HUDEP-2 (cell line): Measurements from ENCODE around the gene AS3MT.
"Not testable (repeated sequence)": the region's sequence is repeated elsewhere in the genome, so short reads cannot be mapped to it uniquely, and the experiment has no call there.

Experiments used
- DNase-seq, 76 experiments: peaks; one replicate each; lab custom pipeline; 2025; ENCODE audit not compliant: unreplicated experiment in 76 of 76; lab: John Stamatoyannopoulos, UW

AS3MT gene, protein sequence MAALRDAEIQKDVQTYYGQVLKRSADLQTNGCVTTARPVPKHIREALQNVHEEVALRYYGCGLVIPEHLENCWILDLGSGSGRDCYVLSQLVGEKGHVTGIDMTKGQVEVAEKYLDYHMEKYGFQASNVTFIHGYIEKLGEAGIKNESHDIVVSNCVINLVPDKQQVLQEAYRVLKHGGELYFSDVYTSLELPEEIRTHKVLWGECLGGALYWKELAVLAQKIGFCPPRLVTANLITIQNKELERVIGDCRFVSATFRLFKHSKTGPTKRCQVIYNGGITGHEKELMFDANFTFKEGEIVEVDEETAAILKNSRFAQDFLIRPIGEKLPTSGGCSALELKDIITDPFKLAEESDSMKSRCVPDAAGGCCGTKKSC

GRCh38 chr10:102869258-102870198, at the start of gene AS3MT:
Gene AS3MT, plus strand, starts transcription at chr10:102869470. Its CDS starts 123 bp downstream, at chr10:102869593.
- DNase-seq, result no peak

DNA sequence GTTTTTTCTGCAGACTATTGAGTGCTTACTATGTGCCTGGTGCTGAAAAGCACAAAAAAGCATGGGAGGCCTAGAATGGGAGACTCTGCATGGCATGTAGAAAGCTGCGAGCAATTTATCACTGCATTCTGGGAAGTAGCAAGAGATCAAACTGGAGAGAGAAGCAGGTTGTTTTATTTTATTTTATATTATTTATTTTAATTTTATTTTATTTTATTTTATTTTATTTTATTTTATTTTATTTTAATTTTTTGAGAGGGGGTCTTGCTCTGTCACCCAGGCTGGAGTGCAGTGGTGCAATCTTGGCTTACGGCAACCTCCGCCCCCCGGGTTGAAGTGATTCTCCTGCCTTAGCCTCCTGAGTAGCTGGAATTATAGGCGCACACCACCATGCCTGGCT, 49.3 kb upstream of the AS3MT start:
- not testable (repeated sequence) for DNase-seq

- no peak for DNase-seq
Measured at GRCh38 chr10:102822222-102822621, 47.0 kb upstream of the AS3MT start.

- DNase-seq, result no peak
Measured at GRCh38 chr10:102824664-102825063, 44.6 kb upstream of the AS3MT start.

GRCh38 chr10:102826148-102826796, 43.0 kb upstream of the AS3MT start:
- DNase-seq, result no peak

GRCh38 chr10:102827597-102827975, 41.7 kb upstream of the AS3MT start:
- no peak for DNase-seq

DNA sequence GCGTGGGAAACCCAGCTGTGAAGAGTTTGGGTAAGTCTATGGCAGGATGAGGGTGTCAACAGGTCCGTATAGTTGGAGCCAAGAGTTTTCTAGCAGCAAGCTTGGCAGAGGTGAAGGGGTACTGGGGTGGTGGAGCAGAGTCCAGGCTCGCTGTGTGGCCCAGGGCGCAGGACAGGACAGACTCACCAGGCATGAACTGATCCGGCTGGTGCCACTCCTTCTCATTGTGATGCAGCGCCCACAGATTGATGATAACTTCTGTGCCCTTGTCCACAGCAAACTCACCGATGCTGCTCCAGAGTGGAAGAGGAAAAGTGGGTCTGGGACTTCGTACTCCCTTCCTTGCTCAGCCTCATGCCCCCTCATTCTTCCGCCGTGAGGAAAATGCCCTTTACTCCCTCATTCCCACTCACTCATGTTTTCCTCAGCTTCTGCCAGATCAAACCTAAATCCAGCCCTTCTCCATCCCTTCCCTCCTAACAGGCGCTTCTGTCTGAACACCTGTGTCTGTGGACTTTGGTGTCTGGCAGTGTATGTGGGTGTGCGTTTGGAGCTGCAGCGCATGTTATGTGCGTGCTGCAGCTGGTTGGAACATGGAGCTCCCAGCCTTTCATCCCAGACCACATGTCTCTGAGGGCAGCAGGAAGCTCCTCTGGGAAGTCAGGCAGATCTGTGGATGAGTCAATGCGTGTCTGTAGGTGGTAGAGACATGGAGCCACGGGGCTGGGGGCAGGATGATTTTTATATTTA, 37.8 kb upstream of the AS3MT start:
- DNase-seq, result no peak

- DNase-seq, result no peak
Measured at GRCh38 chr10:102832248-102832647, 37.0 kb upstream of the AS3MT start.

DNA sequence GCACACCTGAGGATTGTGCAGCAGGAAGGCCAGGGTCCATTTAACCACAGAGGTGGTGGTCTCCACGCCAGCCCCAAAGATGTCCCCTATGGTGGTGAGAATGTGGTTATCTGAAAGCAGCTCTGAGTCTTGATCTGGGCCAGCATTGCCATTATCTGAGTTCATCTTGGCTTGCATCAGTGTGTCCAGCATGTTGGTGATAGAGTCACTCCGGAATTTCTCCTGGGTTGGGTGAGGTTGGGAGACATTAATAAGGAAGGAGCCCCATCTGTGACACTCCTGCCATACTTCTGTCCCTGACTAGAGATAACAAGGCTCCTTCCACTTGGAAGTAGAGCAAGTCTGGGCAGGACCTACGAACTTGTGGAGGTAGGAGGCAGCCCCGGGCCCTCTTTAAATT, 36.3 kb upstream of the AS3MT start:
- DNase-seq, result no peak

DNA sequence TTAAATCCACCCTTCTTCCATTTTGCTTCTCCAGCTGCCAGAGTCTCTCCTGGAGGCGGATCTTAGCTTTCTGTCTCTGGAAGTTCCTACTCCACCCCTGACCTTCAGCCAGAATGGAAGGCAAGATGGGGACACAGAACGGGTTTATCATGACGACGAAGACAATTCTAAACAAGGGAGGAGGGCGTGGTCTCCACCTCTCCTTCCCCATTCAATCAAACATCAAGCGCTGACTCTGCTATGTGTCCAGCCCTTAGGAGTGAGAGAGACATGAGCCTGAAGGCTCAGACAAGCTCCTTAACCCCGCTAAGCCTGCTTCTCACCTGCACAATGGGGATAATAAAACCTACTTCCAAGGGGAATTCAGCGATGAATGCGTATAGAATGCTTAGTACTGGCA, 35.1 kb upstream of the AS3MT start:
- DNase-seq, result peak in 4 of 76 experiments; percentile 12 to 24 (median 21)

- peak in 67 of 76 experiments; percentile 5 to 78 (median 48) for DNase-seq
Measured at GRCh38 chr10:102835007-102835482, 34.2 kb upstream of the AS3MT start.

DNA sequence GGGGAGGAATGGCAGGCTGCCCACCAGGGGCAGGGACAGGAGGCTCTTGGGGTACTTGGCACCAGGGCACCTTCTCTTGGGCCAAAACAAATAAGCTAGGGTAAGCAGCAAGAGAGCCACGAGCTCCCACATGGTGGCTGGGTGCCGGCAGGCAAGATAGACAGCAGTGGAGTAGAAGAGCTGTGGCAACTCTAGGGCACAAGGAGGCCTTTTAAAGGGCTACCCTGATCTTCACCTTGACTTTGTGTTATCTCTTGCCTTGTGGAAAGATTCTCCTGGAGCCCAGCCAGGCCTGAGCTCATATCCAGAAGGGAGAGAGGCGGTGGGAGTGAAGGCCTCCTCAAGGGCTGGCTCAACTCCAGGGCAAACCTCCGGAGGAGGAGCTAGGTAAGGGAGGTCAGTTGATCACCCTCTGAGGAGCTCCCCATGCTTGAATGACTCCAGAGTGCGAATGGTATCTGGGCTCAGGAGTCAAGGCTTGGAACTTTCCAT, 32.0 kb upstream of the AS3MT start, which contains the start of gene CYP17A1:
Gene CYP17A1, minus strand, starts transcription at position 184 of the 492 bp plus-strand sequence. Its CDS starts 52 bp downstream, at position 132.
- peak in 59 of 76 experiments; percentile 5 to 97 (median 38) for DNase-seq

DNA sequence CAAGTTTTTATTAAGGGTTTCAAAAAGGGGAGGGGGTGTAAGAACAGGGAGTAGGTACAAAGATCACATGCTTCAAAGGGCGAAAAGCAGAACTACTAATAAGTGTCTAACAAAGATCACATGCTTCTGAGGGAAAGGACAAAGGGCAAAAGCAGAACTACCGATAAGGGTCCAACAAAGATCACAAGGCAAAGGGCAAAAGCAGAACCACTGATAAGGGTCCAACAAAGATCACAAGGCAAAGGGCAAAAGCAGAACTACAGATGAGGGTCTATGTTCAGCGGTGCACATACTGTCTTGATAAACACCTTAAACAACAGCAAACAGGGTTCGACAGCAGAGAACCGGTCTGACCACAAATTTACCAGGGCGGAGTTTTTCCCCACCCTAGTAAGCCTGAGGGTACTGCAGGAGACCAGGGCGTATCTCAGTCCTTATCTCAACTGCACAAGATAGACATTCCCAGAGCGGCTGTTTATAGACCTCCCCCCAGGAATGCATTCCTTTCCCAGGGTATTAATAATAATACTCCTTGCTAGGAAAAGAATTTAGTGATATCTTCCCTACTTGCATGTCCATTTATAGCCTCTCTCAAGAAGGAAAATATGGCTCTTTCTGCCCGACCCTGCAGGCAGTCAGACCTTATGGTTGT, 30.9 kb upstream of the AS3MT start:
- DNase-seq, result peak in 13 of 76 experiments; percentile 9 to 81 (median 55)

DNA sequence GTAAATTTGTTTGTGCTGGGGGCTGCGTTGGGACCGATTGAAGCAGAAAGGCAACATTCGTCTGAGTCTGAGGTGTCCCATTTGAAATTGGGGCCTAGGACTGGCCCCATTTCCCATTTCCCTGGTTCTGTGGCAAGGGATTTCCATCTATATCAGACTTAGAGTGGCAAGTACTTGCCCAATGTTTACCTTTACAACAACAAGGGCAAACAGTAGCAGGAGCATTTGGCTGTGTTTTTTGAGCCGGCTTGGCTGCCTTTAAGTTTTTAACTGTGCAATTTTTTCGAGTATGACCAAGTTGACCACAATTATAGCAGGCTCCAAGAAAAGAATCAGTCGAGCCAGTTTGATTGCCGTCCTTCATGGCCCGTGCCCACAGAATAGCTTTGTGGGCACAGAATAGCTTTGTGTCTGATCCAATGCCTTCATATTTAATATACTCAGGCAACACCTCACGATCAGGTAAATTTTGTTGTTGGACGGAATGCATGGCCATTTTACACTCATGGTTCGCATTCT, 27.4 kb upstream of the AS3MT start:
- no peak for DNase-seq

DNA sequence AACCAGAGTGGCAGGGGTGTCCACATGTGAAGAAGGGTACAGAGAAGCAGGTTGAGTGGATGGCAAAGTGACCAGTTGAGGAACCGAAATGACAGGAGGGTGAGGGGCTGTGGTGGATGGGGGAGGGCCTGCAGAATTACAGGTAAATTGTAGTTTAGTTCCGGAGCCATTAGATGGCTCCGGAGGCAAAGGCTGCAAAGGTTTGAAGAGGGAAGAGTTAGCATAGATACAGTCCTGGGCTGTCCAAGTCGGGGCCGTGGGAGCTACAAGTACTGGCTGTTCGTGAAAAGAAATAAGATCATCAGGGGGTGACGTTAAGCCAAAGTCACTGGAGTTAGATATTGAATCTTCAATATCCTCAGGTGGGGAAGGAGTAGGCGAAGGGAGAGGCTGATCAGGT, 26.1 kb upstream of the AS3MT start:
- DNase-seq, result not testable (repeated sequence)

- DNase-seq, result not testable (repeated sequence)
Measured at GRCh38 chr10:102844190-102844776, 25.0 kb upstream of the AS3MT start.

GRCh38 chr10:102845352-102845902, 23.8 kb upstream of the AS3MT start:
- DNase-seq, result no peak

DNA sequence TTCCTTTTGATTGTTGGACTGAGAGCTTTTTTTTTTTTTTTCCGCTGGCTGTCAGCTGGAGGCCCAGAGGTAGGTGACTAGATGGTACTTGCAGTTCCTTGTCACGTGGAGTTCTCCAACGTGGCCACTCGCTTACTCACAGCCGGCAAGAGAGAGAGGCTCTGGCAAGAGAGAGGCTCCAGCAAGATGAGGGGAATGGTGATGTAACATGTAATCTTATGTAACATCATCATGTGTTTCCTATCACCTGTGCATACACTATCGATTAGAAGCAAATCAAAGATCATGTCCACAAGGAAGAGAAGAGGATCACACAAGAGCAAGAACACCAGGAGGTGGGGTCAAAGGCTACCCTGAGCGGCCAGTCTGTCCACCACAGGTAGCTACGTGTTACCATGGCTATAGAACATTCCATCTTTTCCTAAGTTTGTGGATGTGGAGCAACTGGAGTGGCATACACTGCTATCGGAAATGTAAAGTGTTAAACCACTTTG, 19.2 kb upstream of the AS3MT start:
- DNase-seq, result no peak
